WTC11 (cell line): ENCODE measurements around the gene MCEE. TPM values are rescaled to one million over a fixed set of nuclear protein-coding genes. Genes with fewer than 3 reads are reported as not detected.

Source experiments
- ATAC-seq: fragments of 200-7000 bp; cut with Tn5 transposase; 2 replicates; pipeline ENCODE4 v1.10.0; 2021; ENCODE audit warnings: mild to moderate bottlenecking, moderate library complexity
- CTCF ChIA-PET: fragments of 300-600 bp; sonication (Branson Sonifier 250); formaldehyde crosslinking; loops from one replicate; lab custom pipeline; 2021; ENCODE audit warnings: antibody characterized with exemption; lab: Charles Lee
- POLR2A ChIA-PET: fragments of 350-600 bp; sonication (Branson Sonifier 250); formaldehyde crosslinking; loops from one replicate; lab custom pipeline; 2021; ENCODE audit warnings: antibody characterized with exemption; lab: Charles Lee
- DNase-seq: peaks from one replicate; pipeline ENCODE4 v3.0.0; 2021; ENCODE audit warnings: low spot score
- H3K27ac Mint-ChIP-seq: 2 replicates; pipeline ENCODE4 v1.8.0; 2021; ENCODE audit warnings: mixed read lengths
- H3K27me3 Mint-ChIP-seq: 2 replicates; pipeline ENCODE4 v1.8.0; 2021; ENCODE audit warnings: low read depth, mild to moderate bottlenecking, moderate library complexity, mixed read lengths
- H3K36me3 Mint-ChIP-seq: 2 replicates; pipeline ENCODE4 v1.8.0; 2021; ENCODE audit warnings: mixed read lengths
- H3K4me1 Mint-ChIP-seq: 2 replicates; pipeline ENCODE4 v1.8.0; 2022; ENCODE audit warnings: mixed read lengths
- H3K4me3 Mint-ChIP-seq: 2 replicates; pipeline ENCODE4 v1.8.0; 2021; ENCODE audit warnings: mild to moderate bottlenecking, moderate library complexity, mixed read lengths
- H3K9me3 Mint-ChIP-seq: 2 replicates; pipeline ENCODE4 v1.8.0; 2021; ENCODE audit warnings: mixed read lengths
- AFF4 ChIP-seq: sonication (generic); formaldehyde crosslinking; IDR thresholded peaks from 2 replicates; pipeline ENCODE4 v1.8.1; 2023; ENCODE audit warnings: mild to moderate bottlenecking, missing genetic modification reagents, borderline replicate concordance
- ATF2 ChIP-seq: sonication (generic); formaldehyde crosslinking; IDR thresholded peaks from 2 replicates; pipeline ENCODE4 v1.8.1; 2022; ENCODE audit warnings: low read depth, missing genetic modification reagents, borderline replicate concordance
- ERG ChIP-seq: fragments of 250-450 bp; sonication (Bioruptor Pico); IDR thresholded peaks from 2 replicates; pipeline ENCODE4 v1.8.0; 2021; ENCODE audit warnings: mild to moderate bottlenecking
- GTF2I ChIP-seq: fragments of 250-450 bp; sonication (Bioruptor Pico); conservative IDR thresholded peaks from 2 replicates; pipeline ENCODE4 v1.4.0; 2021; ENCODE audit warnings: mild to moderate bottlenecking
- IRF1 ChIP-seq: sonication (generic); formaldehyde crosslinking; IDR thresholded peaks from 2 replicates; pipeline ENCODE4 v1.8.0; 2023; ENCODE audit warnings: missing genetic modification reagents
- NFYB ChIP-seq: sonication (generic); formaldehyde crosslinking; conservative IDR thresholded peaks from 2 replicates; pipeline ENCODE4 v1.8.0; 2022; ENCODE audit warnings: low read depth, missing genetic modification reagents
- NR3C1 ChIP-seq: sonication (generic); formaldehyde crosslinking; conservative IDR thresholded peaks from 2 replicates; pipeline ENCODE4 v1.8.1; 2023; ENCODE audit warnings: low read depth, mild to moderate bottlenecking, missing genetic modification reagents
- SP1 ChIP-seq: sonication (generic); formaldehyde crosslinking; conservative IDR thresholded peaks from 2 replicates; pipeline ENCODE4 v1.8.1; 2022; ENCODE audit warnings: missing genetic modification reagents
- ZNF138 ChIP-seq: sonication (generic); formaldehyde crosslinking; conservative IDR thresholded peaks from 2 replicates; pipeline ENCODE4 v1.8.1; 2022; ENCODE audit warnings: mild to moderate bottlenecking, moderate library complexity, missing genetic modification reagents
- ZNF416 ChIP-seq: fragments of 250-450 bp; sonication (Bioruptor Pico); IDR thresholded peaks from 2 replicates; pipeline ENCODE4 v1.9.0; 2021; ENCODE audit warnings: mild to moderate bottlenecking, inconsistent platforms
- total RNA-seq: library from RNA; stranded (reverse); gene quantifications from 3 replicates; pipeline ENCODE4 v1.2.3, GENCODE V29; 2021
- TF ChIP-seq, protein P1 (sequence below): sonication (generic); formaldehyde crosslinking; IDR thresholded peaks from 2 replicates; pipeline ENCODE4 v1.8.1; 2022; ENCODE audit warnings: mild to moderate bottlenecking, missing genetic modification reagents, moderate library complexity, borderline replicate concordance
- TF ChIP-seq, protein P2 (sequence below): fragments of 250-450 bp; sonication (Bioruptor Pico); IDR thresholded peaks from 2 replicates; pipeline ENCODE4 v2.1.2; 2022; ENCODE audit warnings: mild to moderate bottlenecking, moderate library complexity
- TF ChIP-seq, protein P3 (sequence below): fragments of 250-450 bp; sonication (Bioruptor Pico); IDR thresholded peaks from 2 replicates; pipeline ENCODE4 v1.9.0; 2021; ENCODE audit warnings: mild to moderate bottlenecking
- TF ChIP-seq, protein P4 (sequence below): sonication (generic); formaldehyde crosslinking; IDR thresholded peaks from 2 replicates; pipeline ENCODE4 v1.8.1; 2022; ENCODE audit warnings: low read depth, mild to moderate bottlenecking, moderate library complexity, missing genetic modification reagents, borderline replicate concordance
- TF ChIP-seq, protein P5 (sequence below): sonication (generic); formaldehyde crosslinking; IDR thresholded peaks from 2 replicates; pipeline ENCODE4 v1.8.1; 2023; ENCODE audit warnings: mild to moderate bottlenecking, missing genetic modification reagents
- TF ChIP-seq, protein P6 (sequence below): sonication (generic); formaldehyde crosslinking; IDR thresholded peaks from 2 replicates; pipeline ENCODE4 v1.8.1; 2023; ENCODE audit warnings: mild to moderate bottlenecking, missing genetic modification reagents, moderate library complexity

Gene MCEE
- total RNA-seq, 1 experiment from 2014 or later = 18.7 TPM

DNA sequence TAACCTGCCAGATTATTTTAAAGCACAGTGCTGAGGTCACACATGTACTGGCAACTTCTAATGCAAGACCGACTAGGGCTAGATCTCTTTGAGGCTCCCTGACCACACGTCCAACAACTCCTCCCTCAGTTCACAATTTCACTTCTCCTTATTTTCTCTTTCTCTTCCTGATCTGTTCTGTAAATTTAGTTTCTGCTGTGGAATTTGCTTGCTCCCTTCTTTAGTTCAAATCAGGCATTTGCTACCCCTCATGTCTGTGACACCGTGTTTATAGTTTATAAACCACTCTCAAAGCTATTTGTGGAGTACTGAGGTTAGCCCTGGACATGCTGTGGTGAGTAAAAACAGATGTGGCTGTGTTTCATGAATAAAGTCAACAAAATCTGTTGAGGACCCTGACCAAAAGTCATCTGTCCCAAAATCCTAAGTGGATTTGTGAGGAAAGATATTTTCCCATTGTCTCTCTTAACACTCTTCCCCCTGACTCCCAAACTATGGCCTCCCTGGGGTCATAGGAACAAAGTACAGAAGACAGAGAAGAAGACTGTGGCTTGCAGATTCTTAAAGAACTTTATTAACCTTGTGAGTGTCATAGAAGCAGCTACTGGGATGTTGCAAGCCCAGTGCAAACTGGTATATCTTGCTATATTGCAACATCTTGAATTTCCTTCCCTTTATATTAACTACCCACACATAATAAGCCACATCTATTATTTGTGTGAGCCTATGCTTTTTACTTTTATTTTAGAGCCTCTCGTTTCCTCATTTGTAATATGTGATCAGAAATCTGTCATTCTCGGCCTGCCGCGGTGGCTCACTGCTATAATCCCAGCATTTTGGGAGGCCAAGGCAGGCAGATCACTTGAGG, 65.0 kb downstream of the MCEE start:
- CTCF ChIA-PET = no interaction called here
- H3K4me3 Mint-ChIP-seq = no peak overlapping the region
- TF ChIP-seq, protein P1, sequence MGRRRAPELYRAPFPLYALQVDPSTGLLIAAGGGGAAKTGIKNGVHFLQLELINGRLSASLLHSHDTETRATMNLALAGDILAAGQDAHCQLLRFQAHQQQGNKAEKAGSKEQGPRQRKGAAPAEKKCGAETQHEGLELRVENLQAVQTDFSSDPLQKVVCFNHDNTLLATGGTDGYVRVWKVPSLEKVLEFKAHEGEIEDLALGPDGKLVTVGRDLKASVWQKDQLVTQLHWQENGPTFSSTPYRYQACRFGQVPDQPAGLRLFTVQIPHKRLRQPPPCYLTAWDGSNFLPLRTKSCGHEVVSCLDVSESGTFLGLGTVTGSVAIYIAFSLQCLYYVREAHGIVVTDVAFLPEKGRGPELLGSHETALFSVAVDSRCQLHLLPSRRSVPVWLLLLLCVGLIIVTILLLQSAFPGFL (CRISPR knock-in tag) = no peak
- TF ChIP-seq ATF2 = no peak
- TF ChIP-seq, protein P2, sequence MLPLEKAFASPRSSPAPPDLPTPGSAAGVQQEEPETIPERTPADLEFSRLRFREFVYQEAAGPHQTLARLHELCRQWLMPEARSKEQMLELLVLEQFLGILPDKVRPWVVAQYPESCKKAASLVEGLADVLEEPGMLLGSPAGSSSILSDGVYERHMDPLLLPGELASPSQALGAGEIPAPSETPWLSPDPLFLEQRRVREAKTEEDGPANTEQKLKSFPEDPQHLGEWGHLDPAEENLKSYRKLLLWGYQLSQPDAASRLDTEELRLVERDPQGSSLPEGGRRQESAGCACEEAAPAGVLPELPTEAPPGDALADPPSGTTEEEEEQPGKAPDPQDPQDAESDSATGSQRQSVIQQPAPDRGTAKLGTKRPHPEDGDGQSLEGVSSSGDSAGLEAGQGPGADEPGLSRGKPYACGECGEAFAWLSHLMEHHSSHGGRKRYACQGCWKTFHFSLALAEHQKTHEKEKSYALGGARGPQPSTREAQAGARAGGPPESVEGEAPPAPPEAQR = no peak
- TF ChIP-seq, protein P3, sequence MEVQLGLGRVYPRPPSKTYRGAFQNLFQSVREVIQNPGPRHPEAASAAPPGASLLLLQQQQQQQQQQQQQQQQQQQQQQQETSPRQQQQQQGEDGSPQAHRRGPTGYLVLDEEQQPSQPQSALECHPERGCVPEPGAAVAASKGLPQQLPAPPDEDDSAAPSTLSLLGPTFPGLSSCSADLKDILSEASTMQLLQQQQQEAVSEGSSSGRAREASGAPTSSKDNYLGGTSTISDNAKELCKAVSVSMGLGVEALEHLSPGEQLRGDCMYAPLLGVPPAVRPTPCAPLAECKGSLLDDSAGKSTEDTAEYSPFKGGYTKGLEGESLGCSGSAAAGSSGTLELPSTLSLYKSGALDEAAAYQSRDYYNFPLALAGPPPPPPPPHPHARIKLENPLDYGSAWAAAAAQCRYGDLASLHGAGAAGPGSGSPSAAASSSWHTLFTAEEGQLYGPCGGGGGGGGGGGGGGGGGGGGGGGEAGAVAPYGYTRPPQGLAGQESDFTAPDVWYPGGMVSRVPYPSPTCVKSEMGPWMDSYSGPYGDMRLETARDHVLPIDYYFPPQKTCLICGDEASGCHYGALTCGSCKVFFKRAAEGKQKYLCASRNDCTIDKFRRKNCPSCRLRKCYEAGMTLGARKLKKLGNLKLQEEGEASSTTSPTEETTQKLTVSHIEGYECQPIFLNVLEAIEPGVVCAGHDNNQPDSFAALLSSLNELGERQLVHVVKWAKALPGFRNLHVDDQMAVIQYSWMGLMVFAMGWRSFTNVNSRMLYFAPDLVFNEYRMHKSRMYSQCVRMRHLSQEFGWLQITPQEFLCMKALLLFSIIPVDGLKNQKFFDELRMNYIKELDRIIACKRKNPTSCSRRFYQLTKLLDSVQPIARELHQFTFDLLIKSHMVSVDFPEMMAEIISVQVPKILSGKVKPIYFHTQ (CRISPR knock-in tag) = no peak
- no peak for TF ChIP-seq NR3C1 (CRISPR knock-in tag)
- TF ChIP-seq IRF1 (CRISPR knock-in tag) = no peak
- TF ChIP-seq AFF4 (CRISPR knock-in tag) = no peak
- no peak for TF ChIP-seq ERG (CRISPR knock-in tag)
- TF ChIP-seq ZNF138 = no peak
- no peak for TF ChIP-seq NFYB (CRISPR knock-in tag)
- no peak for TF ChIP-seq SP1 (CRISPR knock-in tag)
- TF ChIP-seq, protein P4, sequence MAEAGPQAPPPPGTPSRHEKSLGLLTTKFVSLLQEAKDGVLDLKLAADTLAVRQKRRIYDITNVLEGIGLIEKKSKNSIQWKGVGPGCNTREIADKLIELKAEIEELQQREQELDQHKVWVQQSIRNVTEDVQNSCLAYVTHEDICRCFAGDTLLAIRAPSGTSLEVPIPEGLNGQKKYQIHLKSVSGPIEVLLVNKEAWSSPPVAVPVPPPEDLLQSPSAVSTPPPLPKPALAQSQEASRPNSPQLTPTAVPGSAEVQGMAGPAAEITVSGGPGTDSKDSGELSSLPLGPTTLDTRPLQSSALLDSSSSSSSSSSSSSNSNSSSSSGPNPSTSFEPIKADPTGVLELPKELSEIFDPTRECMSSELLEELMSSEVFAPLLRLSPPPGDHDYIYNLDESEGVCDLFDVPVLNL (CRISPR knock-in tag) = no peak
- TF ChIP-seq GTF2I (CRISPR knock-in tag) = no peak
- no peak for TF ChIP-seq ZNF416 (CRISPR knock-in tag)
- TF ChIP-seq, protein P5, sequence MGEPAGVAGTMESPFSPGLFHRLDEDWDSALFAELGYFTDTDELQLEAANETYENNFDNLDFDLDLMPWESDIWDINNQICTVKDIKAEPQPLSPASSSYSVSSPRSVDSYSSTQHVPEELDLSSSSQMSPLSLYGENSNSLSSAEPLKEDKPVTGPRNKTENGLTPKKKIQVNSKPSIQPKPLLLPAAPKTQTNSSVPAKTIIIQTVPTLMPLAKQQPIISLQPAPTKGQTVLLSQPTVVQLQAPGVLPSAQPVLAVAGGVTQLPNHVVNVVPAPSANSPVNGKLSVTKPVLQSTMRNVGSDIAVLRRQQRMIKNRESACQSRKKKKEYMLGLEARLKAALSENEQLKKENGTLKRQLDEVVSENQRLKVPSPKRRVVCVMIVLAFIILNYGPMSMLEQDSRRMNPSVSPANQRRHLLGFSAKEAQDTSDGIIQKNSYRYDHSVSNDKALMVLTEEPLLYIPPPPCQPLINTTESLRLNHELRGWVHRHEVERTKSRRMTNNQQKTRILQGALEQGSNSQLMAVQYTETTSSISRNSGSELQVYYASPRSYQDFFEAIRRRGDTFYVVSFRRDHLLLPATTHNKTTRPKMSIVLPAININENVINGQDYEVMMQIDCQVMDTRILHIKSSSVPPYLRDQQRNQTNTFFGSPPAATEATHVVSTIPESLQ (CRISPR knock-in tag) = no peak
- TF ChIP-seq, protein P6, sequence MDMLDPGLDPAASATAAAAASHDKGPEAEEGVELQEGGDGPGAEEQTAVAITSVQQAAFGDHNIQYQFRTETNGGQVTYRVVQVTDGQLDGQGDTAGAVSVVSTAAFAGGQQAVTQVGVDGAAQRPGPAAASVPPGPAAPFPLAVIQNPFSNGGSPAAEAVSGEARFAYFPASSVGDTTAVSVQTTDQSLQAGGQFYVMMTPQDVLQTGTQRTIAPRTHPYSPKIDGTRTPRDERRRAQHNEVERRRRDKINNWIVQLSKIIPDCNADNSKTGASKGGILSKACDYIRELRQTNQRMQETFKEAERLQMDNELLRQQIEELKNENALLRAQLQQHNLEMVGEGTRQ (CRISPR knock-in tag) = no peak

More for the DNA sequence above, 65.0 kb downstream of the MCEE start:
- no peak for ATAC-seq
- POLR2A ChIA-PET = no interaction called here
- peaks cover 14% of the 10 kb centered on the region for H3K27me3 Mint-ChIP-seq
- H3K27ac Mint-ChIP-seq = no peak overlapping the region
- no peak for DNase-seq
- no peaks in the 10 kb centered on the region for H3K36me3 Mint-ChIP-seq
- H3K4me1 Mint-ChIP-seq = peaks cover 15% of the 10 kb centered on the region
- H3K9me3 Mint-ChIP-seq = no peaks in the 10 kb centered on the region
